SKM-1 treated with dmso at 0.1 percent for 144 hours (cell line): ENCODE results near the gene ZNF385C.
"Not testable (repeated sequence)": the region's sequence is repeated elsewhere in the genome, so short reads cannot be mapped to it uniquely, and the experiment has no call there.

Source experiments
- DNase-seq: peaks from one replicate; lab custom pipeline; 2025; ENCODE audit not compliant: unreplicated experiment; lab: John Stamatoyannopoulos, UW

The ZNF385C gene

GRCh38 chr17:42097691-42098631 is at the start of gene ZNF385C:
TSS of gene ZNF385C (minus strand) at chr17:42098473. CDS start at chr17:42063056, 35,417 bp downstream.
- DNase-seq: no peak

DNA sequence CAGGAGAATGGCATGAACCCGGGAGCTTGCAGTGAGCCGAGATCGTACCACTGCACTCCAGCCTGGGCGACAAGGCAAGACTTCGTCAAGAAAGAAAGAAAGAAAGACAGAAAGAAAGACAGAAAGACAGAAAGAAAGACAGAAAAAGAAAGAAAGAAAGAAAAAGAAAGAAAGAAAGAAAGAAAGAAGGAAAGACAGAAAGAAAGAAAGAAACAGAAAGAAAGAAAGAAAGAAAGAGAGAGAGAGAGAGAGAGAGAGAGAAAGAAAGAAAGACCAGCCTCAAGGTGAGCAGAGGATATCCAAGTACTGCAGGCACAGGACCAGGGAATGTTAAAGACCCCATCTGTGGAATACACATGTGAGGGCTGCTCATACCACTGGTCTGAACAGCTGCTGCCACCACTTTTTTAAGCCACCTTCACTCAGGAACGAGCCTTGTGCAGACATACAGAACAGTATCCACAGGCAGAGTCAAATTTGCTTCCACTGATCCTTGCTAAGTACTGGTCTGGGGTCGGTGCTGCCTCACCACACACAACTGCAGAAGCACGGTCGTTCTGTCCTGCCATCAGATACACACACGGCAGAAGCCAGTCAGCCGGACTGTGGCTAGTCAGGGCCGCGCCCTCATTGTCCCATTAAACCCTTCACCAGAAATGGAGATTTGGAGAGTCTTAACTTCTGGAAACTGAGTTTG is 48.8 kb upstream of the ZNF385C start:
- no peak for DNase-seq

DNA sequence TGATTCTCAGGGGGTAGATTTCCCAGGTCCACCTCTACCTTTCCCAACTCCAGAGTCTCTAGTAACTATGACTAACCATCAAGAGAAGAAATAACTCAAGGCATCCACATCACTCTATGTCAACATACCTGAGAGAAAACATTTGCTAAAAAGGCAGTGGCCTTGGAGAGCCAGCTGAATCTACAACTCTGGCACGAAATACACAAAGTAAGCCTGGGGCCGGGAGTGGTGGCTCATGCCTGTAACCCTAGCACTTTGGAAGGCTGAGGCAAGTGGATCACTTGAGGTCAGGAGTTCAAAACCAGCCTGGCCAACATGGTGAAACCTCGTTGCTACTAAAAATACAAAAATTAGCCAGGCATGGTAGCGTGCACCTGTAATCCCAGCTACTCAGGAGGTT is 44.9 kb upstream of the ZNF385C start:
- not testable (repeated sequence) for DNase-seq

DNA sequence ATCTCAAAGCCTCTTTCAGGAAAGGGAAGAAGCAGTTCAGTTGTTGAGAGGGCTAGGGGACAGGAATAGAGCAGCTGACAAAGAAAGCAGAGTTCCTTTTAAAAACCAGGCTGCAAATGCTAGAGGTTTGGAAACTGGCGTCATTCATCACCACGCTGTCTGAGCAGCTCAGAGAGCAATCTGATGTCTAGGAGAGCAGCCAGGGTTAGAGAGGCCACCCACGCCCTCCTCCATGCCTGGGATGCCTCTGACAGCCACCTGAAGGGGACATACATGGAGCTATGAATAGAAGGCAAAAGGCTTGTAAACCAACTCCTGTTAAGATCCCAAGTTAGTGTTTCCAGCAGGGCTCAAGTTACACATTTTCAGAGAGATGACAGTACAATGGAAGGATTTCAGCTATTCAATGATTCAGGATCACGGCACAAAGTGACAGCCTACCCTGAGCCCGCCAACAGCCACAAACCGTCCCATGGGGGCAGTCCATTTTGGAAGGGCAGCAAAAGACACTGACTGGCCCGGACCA is 44.2 kb upstream of the ZNF385C start:
- no peak for DNase-seq

GRCh38 chr17:42141382-42141781 is 43.1 kb upstream of the ZNF385C start:
- no peak for DNase-seq

GRCh38 chr17:42140690-42141089 is 42.4 kb upstream of the ZNF385C start:
- not testable (repeated sequence) for DNase-seq

DNA sequence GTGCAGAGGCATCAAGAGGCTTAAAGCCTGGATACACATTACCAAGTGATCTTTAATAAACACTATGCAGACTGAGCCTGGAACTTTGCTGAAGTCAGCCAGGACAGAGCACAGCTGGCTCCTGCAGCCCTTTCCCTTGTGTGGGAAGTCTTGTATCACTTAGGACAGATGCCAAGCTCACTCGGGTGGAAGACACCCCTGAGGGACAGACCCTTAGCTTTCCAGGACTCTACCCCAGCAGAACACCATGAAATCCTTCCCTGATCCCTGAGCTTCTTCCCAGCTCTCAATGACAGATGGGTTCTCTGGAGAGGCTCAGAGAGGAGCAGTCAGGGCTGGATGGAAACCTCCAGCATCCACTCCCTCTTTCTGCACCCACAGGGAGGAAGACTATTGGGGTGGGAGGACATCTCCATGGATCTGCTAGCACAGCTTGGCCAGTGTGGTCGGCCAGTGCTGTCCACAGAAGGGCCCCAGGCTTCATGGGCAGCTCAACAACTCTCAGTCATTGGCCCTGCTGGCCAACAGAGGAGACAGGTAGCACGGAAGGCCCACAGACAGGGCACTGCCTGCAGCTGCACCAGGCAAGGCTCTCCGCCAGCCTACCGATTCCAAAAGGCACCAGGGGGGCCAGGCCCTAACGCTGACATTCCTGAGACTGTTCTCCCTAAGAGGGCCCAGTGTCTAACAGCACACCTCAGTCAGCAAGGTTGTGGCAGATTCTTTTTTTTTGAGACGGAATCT is 40.6 kb upstream of the ZNF385C start:
- no peak for DNase-seq

GRCh38 chr17:42136654-42137051 is 38.4 kb upstream of the ZNF385C start:
- DNase-seq: no peak

GRCh38 chr17:42135664-42136653 is 37.7 kb upstream of the ZNF385C start:
- DNase-seq: peak; percentile 38

GRCh38 chr17:42135151-42135550 is 36.9 kb upstream of the ZNF385C start:
- DNase-seq: no peak

GRCh38 chr17:42133461-42134041 is 35.3 kb upstream of the ZNF385C start:
- no peak for DNase-seq

DNA sequence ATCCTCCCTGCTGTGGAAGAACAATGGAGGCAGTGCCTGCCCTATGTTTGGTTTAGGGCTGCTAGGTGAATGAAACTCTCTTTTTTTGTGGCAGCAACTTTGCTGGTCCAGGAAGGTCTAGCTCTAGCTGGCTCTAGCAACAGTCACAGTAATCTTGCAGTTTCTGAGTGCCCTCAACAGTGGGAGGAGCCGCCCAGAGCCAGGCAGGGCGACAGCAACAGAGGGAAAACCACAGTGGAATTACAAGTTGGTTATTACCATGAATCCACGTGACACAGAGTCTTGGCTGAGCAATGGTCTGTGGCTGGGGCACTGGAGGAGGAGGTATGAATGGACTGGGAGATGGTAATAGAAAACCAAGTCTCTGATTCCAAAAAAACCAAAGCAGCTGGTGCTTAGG is 34.7 kb upstream of the ZNF385C start:
- DNase-seq: peak; percentile 49

DNA sequence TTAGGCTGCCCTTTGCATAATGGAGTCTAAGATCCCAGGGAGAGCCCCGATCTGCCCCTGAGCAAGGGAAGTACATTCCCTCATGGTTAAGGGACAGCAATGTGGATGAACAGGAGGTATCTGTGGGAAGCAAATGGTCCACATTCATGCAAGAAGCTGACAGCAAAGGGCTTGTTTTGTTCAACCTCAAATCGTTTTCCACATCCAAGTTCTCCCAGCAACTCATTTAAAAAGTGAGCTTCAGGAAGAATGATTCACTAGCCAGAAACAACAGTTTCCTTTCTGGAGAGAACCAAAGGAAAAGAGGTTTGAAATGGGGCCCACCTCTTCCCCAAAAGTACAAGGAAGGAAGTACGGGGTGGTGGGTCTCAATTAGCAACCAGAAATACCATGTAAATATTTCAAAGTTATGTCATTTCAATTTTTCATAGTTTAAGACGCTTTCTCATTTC is 33.7 kb upstream of the ZNF385C start:
- DNase-seq: no peak

DNA sequence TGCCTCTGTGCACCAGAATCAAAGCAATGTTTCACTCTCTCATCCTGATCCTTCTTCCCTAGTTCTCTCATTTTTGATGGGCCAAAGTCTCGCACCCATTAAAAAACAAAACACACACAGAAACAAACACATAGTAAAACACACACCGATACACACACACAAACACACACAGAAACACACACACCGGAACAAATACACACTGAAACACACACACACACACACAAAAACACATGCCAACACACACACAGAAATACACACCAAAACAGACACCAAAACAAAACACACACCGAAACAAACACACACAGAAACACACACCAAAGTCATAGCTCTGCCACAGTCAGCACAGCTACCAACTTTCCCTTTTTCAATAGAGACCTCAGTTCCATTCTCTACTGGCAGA is 33.0 kb upstream of the ZNF385C start:
- no peak for DNase-seq

DNA sequence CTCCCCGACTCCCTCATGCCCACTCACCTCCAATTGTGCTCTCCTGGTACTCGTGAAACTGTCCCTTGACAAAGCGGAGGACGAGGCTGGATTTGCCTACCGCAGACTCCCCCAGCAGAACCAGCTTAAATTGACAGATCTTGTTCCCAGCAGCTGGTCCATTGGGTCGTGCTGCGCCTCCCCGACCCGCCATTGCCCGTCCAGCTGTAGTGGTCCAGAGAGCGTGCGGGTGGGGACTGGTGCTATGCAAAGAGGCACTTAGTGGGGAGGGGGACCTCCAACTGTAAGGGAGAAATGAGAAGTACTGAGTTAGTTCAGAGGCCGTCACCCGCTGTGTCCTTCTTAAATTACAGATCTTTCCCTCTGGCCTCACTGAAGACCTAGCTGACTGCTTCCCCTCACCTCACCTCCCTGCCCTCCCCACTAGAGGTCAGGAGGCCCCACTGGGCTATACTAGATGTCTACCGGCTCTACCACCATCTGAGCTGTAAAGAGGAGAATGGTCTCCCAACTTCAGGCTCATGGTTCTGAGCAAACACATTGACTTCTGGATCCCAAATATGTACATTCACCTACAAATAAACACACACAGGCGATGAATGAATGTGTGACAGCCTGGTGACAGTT is 32.1 kb upstream of the ZNF385C start:
- DNase-seq: no peak

DNA sequence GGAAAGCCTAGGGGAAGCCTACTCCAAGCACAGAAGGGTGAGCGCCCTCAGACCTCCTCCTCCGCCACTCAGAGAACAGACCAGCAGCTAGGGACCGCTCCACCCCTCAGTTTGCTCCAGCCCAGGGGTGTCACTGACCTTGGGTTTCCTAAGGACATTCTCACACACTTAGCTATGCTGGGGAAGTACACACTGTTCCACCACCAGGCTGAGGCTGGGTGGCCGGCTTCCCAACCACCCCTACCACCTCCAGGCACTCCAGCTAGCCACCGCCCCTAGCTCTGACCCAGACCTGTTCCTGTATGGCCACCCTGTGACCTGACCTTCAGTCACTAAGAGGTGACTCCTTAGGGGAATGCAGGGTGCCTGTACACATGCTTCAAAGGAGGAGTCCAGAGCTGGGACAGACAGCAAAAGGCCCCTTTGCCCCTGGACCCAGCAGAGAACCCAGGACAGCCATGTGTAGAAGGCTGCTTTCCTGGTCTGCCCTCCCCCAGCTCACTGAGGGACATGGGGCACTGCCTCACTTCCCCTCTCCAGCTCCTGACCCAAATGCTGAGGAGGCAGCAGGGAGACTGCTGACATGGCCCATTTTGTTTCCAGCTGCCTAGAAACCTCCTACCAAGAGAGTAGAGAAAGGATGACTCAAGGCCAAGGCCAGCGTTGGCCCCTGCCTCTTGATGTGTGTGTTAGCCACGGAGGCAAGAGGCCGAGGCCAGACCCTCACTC is 31.0 kb upstream of the ZNF385C start:
- no peak for DNase-seq

- DNase-seq: no peak
Measured at GRCh38 chr17:42127414-42127813, 29.1 kb upstream of the ZNF385C start.

DNA sequence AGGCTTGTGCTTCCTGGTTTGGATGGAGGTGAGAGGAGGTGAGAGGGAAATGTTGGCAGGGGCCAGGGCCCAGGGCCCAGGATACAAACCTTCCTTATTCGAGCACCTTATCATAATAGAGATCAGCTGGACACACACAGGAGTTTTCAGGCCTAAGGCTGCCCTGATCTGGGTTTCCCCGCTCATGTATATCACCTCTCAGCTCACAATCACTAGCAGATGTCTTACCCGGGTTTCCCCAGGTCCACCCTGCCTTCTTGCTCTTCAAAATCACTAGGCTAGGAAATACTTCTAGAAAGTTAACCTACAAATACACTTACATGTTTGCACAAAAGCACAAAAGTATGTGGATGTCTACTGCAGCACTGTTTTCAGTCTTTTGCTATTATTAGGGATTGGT is 28.6 kb upstream of the ZNF385C start:
- DNase-seq: no peak
